GM19238 (cell line): ENCODE results near the gene YOD1.

Source experiments
- DNase-seq: peaks from one replicate; pipeline ENCODE4 v3.0.0; 2011; ENCODE audit warnings: low spot score; ENCODE audit not compliant: insufficient read length

The YOD1 gene

GRCh38 chr1:207073906-207074820 is 23.2 kb upstream of the YOD1 start:
- no peak for DNase-seq

GRCh38 chr1:207072233-207072632 is 21.2 kb upstream of the YOD1 start:
- DNase-seq = no peak

GRCh38 chr1:207071426-207071825 is 20.4 kb upstream of the YOD1 start:
- no peak for DNase-seq

GRCh38 chr1:207070811-207071210 is 19.8 kb upstream of the YOD1 start:
- no peak for DNase-seq

GRCh38 chr1:207069858-207070506 is 19.0 kb upstream of the YOD1 start:
- DNase-seq = no peak

- no peak for DNase-seq
Observed at GRCh38 chr1:207069061-207069460, 18.1 kb upstream of the YOD1 start.

GRCh38 chr1:207067665-207068064 is 16.7 kb upstream of the YOD1 start:
- no peak for DNase-seq

- no peak for DNase-seq
Observed at GRCh38 chr1:207067185-207067584, 16.2 kb upstream of the YOD1 start.

- DNase-seq = no peak
Observed at GRCh38 chr1:207064561-207064960, 13.6 kb upstream of the YOD1 start.

GRCh38 chr1:207063014-207063413 is 12.0 kb upstream of the YOD1 start:
- DNase-seq = no peak

GRCh38 chr1:207062058-207062457 is 11.1 kb upstream of the YOD1 start:
- no peak for DNase-seq

GRCh38 chr1:207060596-207060995 is 9.6 kb upstream of the YOD1 start:
- DNase-seq = no peak

GRCh38 chr1:207059881-207060280 is 8.9 kb upstream of the YOD1 start:
- DNase-seq = no peak

GRCh38 chr1:207058878-207059867 is 8.2 kb upstream of the YOD1 start:
- no peak for DNase-seq

GRCh38 chr1:207058252-207058651 is 7.2 kb upstream of the YOD1 start:
- DNase-seq = no peak

- DNase-seq = no peak
Observed at GRCh38 chr1:207056673-207057072, 5.7 kb upstream of the YOD1 start.

- no peak for DNase-seq
Observed at GRCh38 chr1:207055386-207056001, 4.5 kb upstream of the YOD1 start.

GRCh38 chr1:207054491-207054890 is 3.5 kb upstream of the YOD1 start:
- no peak for DNase-seq

GRCh38 chr1:207052911-207053769 is 2.1 kb upstream of the YOD1 start, which contains the start of gene PFKFB2:
Gene PFKFB2 (plus strand): TSS chr1:207053275. CDS start chr1:207054718, 1,443 bp downstream.
- DNase-seq = peak; percentile 85
